ENCODE measurements around the gene RYR1.
"Not testable (repeated sequence)": the region's sequence is repeated elsewhere in the genome, so short reads cannot be mapped to it uniquely, and the experiment has no call there.

The RYR1 gene

DNA sequence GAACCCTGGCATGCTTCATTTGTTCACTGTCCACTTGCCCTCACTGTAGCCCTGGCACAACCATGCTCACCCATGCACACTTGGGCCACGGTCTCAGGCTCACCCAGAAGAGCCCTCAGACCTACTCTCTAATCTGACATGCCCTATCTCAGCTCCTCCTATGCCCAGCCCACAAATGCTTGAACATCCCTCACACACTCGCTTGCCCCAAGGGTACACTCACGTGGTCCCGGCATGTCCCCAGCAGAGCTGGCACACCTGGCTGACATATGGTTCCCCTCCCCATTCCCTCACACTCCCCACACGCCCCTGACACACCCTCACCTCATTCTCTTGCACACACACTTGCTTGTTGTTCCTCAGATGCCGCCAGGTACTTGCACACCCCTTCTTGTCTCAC lies 128.6 kb downstream of the RYR1 start:
- Mint-ChIP-seq H3K27me3 (peaks cover 13% of the 10 kb centered on the region), H3K4me1 (ENCODE audit: low read depth) (peaks cover 20% of the 10 kb centered on the region), H3K36me3 (no peaks in the 10 kb centered on the region), H3K4me3 (no peak overlapping the region), H3K27ac (no peak overlapping the region), H3K9me3 (ENCODE audit: low read depth) (no peaks in the 10 kb centered on the region)

DNA sequence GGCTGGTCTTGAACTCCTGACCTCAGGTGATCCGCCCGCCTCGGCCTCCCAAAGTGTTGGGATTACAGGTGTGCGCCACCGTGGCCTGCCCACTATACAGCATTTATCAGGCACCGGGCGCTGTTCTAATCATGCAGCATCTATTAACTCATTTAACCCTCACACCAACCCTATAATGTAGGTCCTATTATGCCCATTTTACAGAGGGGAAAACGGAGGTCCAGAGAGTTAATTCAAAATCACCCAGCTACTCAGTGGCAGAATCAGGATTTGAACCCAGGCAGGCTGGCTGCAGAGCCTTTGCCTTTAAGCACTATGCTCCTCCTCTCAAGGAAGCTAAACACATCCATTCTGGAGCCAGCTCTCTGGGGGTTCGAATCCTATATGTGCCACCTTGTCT lies 130.0 kb downstream of the RYR1 start:
- peaks cover 20% of the 10 kb centered on the region for H3K4me1 Mint-ChIP-seq (ENCODE audit: low read depth)
- peaks cover 16% of the 10 kb centered on the region for H3K27me3 Mint-ChIP-seq

DNA sequence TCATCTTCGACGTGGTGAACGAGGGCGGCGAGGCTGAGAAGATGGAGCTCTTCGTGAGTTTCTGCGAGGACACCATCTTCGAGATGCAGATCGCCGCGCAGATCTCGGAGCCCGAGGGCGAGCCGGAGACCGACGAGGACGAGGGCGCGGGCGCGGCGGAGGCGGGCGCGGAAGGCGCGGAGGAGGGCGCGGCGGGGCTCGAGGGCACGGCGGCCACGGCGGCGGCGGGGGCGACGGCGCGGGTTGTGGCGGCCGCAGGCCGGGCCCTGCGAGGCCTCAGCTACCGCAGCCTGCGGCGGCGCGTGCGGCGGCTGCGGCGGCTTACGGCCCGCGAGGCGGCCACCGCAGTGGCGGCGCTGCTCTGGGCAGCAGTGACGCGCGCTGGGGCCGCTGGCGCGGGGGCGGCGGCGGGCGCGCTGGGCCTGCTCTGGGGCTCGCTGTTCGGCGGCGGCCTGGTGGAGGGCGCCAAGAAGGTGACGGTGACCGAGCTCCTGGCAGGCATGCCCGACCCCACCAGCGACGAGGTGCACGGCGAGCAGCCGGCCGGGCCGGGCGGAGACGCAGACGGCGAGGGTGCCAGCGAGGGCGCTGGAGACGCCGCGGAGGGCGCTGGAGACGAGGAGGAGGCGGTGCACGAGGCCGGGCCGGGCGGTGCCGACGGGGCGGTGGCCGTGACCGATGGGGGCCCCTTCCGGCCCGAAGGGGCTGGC lies 131.6 kb downstream of the RYR1 start:
- Mint-ChIP-seq H3K27me3 (peaks cover 14% of the 10 kb centered on the region), H3K36me3 (no peaks in the 10 kb centered on the region), H3K4me1 (ENCODE audit: low read depth) (peaks cover 13% of the 10 kb centered on the region), H3K27ac (no peak overlapping the region), H3K9me3 (ENCODE audit: low read depth) (no peaks in the 10 kb centered on the region), H3K4me3 (peak overlapping the region; percentile 61)

More for the DNA sequence above, 130.0 kb downstream of the RYR1 start:
- Mint-ChIP-seq H3K9me3 (ENCODE audit: low read depth) (no peaks in the 10 kb centered on the region), H3K27ac (no peak overlapping the region), H3K36me3 (no peaks in the 10 kb centered on the region), H3K4me3 (no peak overlapping the region)

- Mint-ChIP-seq H3K36me3 (no peaks in the 10 kb centered on the region), H3K4me1 (ENCODE audit: low read depth) (peaks cover 12% of the 10 kb centered on the region), H3K4me3 (peak overlapping the region; percentile 61), H3K27me3 (peaks cover 14% of the 10 kb centered on the region), H3K27ac (peak overlapping the region; percentile 54), H3K9me3 (ENCODE audit: low read depth) (no peaks in the 10 kb centered on the region)
These were observed 132.2 kb downstream of the RYR1 start for GRCh38 chr19:38565691-38566105.

DNA sequence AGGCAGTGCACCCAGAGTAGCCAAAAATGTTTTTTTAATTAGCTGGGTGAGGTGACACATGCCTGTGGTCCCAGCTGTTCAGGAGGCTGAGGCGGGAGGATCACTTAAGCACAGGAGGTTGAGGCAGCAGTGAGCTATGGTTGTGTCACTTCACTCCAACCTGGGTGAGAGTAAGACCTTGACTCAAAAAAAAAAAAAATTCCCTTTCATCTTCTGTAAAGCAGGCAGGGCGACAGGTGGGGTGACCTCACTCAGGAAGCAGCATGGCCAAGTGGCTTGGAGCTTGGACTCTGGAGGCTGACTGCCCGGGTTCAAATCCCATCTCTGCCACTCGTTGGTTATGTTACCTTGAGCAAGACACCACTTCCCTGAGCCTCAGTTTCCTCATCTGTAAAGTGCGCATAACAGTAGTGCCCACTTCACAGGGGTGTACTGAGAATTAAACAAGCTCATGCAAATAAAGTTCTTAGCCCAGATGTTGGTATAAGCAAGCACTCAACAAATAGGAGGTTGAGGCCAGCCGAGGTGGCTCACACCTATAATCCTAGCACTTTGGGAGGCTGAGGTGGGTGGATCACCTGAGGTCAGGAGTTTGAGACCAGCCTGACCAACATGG lies 136.0 kb downstream of the RYR1 start:
- no peak overlapping the region for H3K27ac Mint-ChIP-seq
- peaks cover 7% of the 10 kb centered on the region for H3K4me1 Mint-ChIP-seq (ENCODE audit: low read depth)
- no peaks in the 10 kb centered on the region for H3K9me3 Mint-ChIP-seq (ENCODE audit: low read depth)
- H3K4me3 Mint-ChIP-seq: no peak overlapping the region
- peaks cover 6% of the 10 kb centered on the region for H3K27me3 Mint-ChIP-seq
- no peaks in the 10 kb centered on the region for H3K36me3 Mint-ChIP-seq

DNA sequence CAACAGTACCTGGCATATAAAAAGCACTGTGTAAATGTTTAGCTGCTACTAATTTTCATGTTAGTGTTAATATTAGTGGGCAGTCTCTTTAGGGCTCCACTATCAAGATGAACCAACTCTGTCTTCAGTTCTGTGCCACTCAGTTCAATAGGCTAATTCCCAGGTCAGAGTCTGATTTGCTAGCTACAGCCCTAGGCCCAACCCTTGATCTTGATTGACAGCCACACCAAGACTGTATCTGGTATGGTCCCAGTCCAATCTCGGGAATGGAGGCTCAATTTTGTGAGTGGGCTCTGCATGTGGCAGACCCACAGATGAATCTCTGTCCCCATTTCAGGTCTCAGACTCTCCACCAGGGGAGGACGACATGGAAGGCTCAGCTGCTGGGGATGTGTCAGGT lies 138.2 kb downstream of the RYR1 start:
- H3K4me1 Mint-ChIP-seq (ENCODE audit: low read depth): peaks cover 2% of the 10 kb centered on the region
- H3K4me3 Mint-ChIP-seq: no peak overlapping the region
- H3K9me3 Mint-ChIP-seq (ENCODE audit: low read depth): no peaks in the 10 kb centered on the region
- no peaks in the 10 kb centered on the region for H3K36me3 Mint-ChIP-seq
- no peak overlapping the region for H3K27ac Mint-ChIP-seq
- peaks cover 3% of the 10 kb centered on the region for H3K27me3 Mint-ChIP-seq

GRCh38 chr19:38577826-38578225 lies 144.3 kb downstream of the RYR1 start:
- H3K4me1 Mint-ChIP-seq (ENCODE audit: low read depth): no peaks in the 10 kb centered on the region
- H3K36me3 Mint-ChIP-seq: no peaks in the 10 kb centered on the region
- H3K4me3 Mint-ChIP-seq: no peak overlapping the region
- H3K9me3 Mint-ChIP-seq (ENCODE audit: low read depth): no peaks in the 10 kb centered on the region
- H3K27ac Mint-ChIP-seq: no peak overlapping the region
- no peaks in the 10 kb centered on the region for H3K27me3 Mint-ChIP-seq

DNA sequence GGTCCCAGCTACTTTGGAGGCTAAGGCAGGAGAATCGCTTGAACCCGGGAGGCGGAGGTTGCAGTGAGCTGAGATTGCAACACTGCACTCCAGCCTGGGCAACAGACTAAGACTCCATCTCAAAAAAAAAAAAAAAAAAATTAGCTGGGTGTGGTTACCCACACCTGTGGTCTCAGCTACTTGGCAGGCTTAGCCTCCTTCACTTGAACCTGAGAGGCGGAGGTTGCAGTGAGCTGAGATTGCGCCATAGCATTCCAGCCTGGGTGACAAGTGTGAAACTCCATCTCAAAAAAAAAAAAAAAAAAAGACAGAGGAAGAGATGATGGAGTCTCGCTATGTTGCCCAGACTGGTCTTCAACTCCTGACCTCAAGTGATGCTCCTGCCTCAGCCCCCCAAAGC lies 145.8 kb downstream of the RYR1 start:
- H3K27me3 Mint-ChIP-seq; H3K27ac Mint-ChIP-seq; H3K9me3 Mint-ChIP-seq (ENCODE audit: low read depth); H3K36me3 Mint-ChIP-seq; H3K4me3 Mint-ChIP-seq; H3K4me1 Mint-ChIP-seq (ENCODE audit: low read depth): not testable (repeated sequence)

GRCh38 chr19:38580080-38580479 lies 146.6 kb downstream of the RYR1 start:
- Mint-ChIP-seq H3K27ac (no peak overlapping the region), H3K4me1 (ENCODE audit: low read depth) (peaks cover 4% of the 10 kb centered on the region), H3K4me3 (no peak overlapping the region)

GRCh38 chr19:38583219-38583984 lies 149.9 kb downstream of the RYR1 start:
- Mint-ChIP-seq H3K36me3 (no peaks in the 10 kb centered on the region), H3K9me3 (ENCODE audit: low read depth) (no peaks in the 10 kb centered on the region), H3K27me3 (no peaks in the 10 kb centered on the region), H3K4me1 (ENCODE audit: low read depth) (peaks cover 4% of the 10 kb centered on the region), H3K4me3 (no peak overlapping the region), H3K27ac (no peak overlapping the region)

More at GRCh38 chr19:38580080-38580479, 146.6 kb downstream of the RYR1 start:
- no peaks in the 10 kb centered on the region for H3K36me3 Mint-ChIP-seq
- no peaks in the 10 kb centered on the region for H3K9me3 Mint-ChIP-seq (ENCODE audit: low read depth)
- H3K27me3 Mint-ChIP-seq: no peaks in the 10 kb centered on the region

DNA sequence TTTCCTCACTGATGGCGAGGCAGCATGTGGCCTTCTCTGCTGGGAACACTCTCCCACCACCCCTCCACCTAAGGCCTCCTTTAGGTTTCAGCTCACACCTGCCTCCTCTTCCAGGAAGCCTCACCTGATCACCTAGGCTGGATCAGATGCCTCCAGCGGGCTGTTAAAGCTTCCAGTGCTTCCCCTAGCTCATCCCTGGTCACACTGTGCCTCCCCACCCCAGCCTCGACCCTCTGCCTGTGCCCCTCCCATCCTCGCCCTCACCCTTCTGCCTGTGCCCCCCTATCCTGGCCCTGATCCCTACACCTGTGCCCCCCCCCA lies 150.5 kb downstream of the RYR1 start:
- no peaks in the 10 kb centered on the region for H3K36me3 Mint-ChIP-seq
- no peak overlapping the region for H3K4me3 Mint-ChIP-seq
- no peaks in the 10 kb centered on the region for H3K27me3 Mint-ChIP-seq
- no peaks in the 10 kb centered on the region for H3K9me3 Mint-ChIP-seq (ENCODE audit: low read depth)
- peaks cover 4% of the 10 kb centered on the region for H3K4me1 Mint-ChIP-seq (ENCODE audit: low read depth)
- no peak overlapping the region for H3K27ac Mint-ChIP-seq

DNA sequence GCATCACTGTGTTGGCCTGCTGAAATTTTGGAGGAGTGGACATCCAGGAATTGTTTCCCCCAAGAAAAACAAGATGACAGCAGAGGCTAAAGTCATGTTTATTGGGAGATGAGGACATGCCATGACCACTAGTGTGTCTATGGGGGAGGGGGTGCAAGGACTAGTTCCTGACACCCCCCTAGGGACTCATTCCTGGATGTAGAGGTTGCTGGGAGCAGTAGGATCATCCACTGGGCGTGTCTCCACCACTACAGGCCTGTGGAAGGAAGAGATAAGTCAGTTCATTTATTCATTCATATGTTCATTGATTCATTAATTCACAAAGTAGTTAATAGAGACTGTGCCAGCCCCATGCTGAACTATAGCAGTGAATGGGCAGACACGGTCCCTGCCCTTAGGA lies 154.1 kb downstream of the RYR1 start:
- no peaks in the 10 kb centered on the region for H3K9me3 Mint-ChIP-seq (ENCODE audit: low read depth)

GRCh38 chr19:38588041-38588440 lies 154.6 kb downstream of the RYR1 start:
- Mint-ChIP-seq H3K4me1 (ENCODE audit: low read depth) (peaks cover 4% of the 10 kb centered on the region), H3K27ac (no peak overlapping the region), H3K4me3 (no peak overlapping the region), H3K36me3 (no peaks in the 10 kb centered on the region), H3K27me3 (no peaks in the 10 kb centered on the region), H3K9me3 (ENCODE audit: low read depth) (no peaks in the 10 kb centered on the region)

More for the DNA sequence above, 154.1 kb downstream of the RYR1 start:
- H3K27me3 Mint-ChIP-seq: no peaks in the 10 kb centered on the region
- peaks cover 4% of the 10 kb centered on the region for H3K4me1 Mint-ChIP-seq (ENCODE audit: low read depth)
- no peak overlapping the region for H3K27ac Mint-ChIP-seq
- H3K36me3 Mint-ChIP-seq: no peaks in the 10 kb centered on the region
- no peak overlapping the region for H3K4me3 Mint-ChIP-seq

GRCh38 chr19:38592940-38593339 lies 159.4 kb downstream of the RYR1 start:
- Mint-ChIP-seq H3K4me1 (ENCODE audit: low read depth) (no peaks in the 10 kb centered on the region), H3K36me3 (peaks cover 5% of the 10 kb centered on the region), H3K27ac (no peak overlapping the region), H3K4me3 (no peak overlapping the region), H3K27me3 (no peaks in the 10 kb centered on the region), H3K9me3 (ENCODE audit: low read depth) (no peaks in the 10 kb centered on the region)
